OCI-M2 (cell line): ENCODE data around the gene CAPRIN1.

Experiments
- DNase-seq: peaks from one replicate; lab custom pipeline; 2025; ENCODE audit not compliant: unreplicated experiment; lab: John Stamatoyannopoulos, UW

The CAPRIN1 gene

DNA sequence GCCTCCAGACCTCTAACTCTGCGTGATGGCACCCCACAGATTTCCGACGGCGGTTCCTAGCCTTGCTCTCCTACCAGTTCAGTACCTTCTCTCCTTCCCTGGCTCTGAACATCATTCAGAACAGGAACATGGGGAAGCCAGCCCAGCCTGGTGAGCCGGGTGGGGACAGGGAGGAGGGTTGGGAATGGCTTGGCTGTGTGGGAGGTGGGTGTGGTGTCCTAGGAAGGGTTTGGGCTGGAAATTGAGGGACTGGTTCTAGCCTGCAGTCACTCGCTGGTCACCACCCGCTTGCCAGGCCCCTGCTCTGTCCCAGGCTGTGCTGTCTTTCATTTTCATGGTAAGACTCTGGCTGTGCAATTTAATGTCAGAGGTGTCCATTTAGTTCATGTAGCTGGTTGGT is 87.8 kb downstream of the CAPRIN1 start:
- no peak for DNase-seq

DNA sequence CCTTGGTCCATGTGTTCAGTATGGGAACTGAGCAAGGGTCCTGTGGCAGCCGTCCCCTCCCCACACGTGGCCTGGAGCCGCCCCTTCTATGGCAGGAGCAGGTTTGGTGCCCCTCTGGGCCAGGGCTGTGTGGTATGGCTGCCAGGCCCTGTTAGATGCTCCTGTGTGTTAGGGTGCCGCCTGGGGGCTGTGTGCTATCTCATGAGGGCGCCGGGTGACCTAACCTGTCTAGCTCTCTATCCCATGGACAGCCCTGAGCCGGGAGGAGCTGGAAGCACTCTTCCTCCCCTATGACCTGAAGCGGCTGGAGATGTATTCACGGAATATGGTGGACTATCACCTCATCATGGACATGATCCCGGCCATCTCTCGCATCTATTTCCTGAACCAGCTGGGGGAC is 88.6 kb downstream of the CAPRIN1 start:
- no peak for DNase-seq

DNA sequence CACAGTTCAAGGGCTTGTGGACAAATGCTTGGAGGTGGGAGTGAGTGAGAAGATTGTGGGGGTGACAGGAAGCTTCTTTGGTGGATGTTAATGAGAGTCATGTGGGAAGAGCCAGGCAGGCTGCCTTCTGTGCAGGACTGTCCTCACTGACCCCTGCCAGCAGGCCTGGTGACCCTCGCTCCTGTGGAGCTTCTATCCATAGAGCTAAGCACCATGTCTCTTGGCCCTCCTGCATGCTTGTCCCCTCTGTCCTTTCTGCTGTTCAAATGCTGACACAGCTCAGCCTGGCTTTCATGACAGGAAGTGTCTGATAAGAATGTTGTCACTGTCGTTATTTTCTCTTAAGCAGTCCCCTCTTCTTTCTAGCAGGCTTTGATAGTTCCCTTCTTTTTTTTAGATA is 91.5 kb downstream of the CAPRIN1 start:
- DNase-seq, result no peak

DNA sequence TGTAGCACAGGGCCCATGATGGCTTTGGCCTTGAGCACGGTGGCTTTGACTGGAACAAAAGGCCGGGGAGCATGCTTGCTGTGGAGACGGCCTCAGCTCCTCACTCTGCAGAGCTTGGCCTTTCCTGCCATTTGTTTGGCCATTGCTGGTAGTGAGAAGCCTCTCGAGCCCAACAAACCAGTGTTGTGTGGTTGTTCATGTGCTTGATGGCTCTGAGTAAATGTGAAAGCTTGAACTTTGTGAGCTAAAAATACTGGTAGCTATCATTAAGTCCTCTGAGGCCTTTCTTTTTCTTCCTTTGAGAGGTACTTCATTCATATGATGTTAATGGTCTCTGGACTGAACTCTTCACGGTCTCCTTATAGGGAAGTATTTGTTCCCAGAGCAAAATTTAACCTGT is 93.5 kb downstream of the CAPRIN1 start:
- no peak for DNase-seq

DNA sequence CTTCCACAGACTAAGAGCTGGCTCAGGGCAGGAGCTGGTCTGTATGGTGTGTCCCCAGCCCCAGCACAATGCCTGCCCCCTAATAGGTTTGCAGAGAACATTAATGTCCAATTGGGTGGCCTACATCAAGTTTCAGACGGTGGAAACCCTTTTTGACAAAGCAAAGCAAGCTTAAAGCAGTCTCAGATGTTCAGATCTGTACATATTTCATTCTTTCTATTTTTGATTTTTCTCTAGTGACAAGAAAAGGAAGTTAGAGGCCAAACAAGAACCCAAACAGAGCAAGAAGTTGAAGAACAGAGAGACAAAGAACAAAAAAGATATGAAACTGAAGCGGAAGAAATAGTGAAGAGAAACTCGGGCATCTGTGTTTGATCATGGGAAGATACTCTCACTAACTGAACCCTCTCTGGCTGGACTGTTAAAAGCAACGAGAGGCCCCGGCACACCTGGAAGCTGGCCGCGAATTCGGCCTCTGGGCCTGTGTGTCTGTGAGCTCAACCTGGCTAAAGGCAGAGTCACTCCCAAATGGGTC is 94.4 kb downstream of the CAPRIN1 start:
- no peak for DNase-seq

DNA sequence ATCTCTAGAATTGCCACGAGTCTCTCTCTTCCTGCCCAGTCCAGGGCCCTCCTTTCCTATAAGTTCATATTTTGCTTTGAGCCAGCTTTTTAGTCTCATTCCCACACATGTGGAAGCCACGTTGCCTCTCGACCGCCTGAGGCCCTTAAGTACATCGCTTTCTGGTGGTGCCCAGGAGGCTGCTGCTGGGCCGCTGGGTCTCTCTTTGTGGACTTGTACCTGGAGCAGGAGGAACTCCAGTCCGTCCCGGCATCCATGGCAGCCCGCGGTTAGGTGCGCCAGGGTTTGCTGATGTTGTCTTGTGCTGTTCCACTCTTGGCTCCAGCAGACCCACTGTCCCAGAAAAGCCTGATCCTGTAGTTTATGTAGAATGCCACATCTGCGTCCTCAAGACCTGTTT is 94.9 kb downstream of the CAPRIN1 start:
- DNase-seq, result no peak

DNA sequence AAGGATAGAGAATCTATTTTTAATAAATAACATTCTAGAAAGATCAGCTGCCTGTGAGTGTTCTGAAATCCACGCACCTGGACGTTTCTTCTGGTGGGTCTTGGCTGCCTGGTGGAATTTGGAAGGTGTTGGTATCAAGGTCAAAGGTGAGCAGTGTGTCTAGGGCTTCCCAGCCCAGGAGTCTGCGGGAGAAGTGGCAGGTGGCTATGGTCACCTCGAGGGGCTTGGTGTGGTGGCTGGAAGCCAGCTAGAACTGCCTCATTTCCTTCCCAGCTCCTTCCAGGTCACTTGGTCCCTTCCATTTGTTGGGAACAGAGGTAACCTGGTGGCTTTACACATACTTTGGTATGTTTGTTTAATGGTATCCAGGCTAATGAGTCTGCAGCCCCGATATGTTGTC is 95.3 kb downstream of the CAPRIN1 start:
- no peak for DNase-seq

DNA sequence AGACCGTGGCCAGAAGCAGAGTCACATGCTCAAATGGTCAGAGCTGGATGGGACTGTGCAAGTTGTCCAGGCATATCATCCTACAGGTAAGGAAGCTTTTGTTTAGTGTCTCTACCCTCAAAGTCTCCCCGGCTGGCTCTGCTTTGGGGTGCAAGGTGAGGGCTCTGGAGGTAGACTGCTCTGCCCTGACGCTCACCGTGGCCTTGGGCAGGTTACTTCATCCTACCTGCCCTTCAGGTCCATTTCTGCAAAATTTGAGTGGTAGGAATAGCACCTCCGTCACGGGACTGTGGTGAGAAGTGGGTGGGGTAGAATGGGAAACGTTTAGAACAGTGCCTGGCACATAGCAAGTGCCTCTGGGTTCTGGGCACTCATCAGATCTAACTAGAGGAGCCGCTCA is 96.0 kb downstream of the CAPRIN1 start:
- DNase-seq, result no peak

DNA sequence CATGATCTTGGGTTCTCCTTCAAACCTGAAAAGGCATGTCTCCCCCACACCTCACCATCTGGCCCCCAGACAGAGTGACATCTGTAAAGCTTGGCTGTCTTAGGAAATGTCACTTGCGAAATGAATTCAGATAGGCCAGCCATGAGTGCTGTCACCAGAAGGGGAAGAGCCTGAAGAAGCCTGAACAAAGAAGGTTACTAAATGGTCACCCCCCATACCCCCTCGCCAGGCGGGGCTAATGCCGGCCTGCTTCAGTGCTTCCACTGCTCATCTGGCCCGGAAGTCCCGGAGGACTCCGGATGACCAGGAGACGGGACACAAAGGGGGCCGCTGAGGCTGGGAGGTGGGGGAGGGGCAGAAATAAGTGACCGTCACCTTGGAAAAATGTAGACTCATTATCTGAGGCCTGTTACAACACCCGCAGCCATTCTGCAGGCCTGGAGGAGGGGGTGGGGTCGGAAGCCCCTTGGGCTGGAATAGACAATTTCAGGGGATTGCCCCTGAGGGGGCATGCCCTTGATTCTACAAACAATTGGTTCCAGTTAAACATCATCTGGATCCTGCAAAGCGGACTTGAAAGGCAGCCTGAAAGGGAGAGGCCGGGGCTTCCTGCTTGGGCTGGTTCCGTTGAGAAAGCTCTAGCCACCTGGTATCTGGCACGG is 97.1 kb downstream of the CAPRIN1 start:
- no peak for DNase-seq

DNA sequence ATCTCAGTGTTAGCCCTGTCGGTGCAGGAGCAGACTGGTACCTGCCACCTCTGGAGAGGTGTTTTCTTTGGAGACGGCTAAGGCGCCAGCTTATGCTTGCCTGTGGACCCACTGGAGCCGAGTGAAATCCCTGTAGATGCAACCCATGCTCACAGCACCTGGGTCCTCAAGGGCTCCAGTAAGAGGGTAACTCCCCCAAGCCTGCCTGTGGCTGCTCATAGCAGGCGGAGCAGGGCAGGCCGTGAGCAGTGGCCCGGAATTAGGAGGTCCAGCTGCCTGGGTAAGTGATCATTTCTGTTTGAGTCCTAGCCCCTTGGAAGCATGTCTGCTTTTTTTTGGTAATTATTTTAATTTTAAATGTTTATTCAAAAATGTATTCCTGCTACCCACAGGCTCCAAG is 97.7 kb downstream of the CAPRIN1 start:
- DNase-seq, result no peak

DNA sequence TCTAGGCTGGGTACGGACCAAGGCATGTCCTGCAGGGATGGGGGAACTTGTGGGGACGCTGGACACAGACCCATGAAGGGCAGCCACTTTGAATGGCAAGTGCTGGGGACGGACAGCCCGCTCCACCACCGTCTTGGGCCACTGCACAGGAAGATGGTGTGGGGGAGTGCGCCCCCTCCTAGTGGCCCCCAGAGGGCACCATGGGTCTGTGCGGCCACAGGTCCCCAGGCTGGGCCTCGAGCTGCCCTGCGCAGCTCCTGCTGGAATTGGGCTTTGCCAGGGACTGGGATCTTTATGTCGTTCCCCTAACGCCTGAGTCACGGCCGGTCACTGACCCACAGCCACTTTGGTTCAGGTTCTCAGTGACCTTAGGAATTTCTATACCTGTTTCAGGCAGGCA is 98.3 kb downstream of the CAPRIN1 start:
- DNase-seq, result no peak

DNA sequence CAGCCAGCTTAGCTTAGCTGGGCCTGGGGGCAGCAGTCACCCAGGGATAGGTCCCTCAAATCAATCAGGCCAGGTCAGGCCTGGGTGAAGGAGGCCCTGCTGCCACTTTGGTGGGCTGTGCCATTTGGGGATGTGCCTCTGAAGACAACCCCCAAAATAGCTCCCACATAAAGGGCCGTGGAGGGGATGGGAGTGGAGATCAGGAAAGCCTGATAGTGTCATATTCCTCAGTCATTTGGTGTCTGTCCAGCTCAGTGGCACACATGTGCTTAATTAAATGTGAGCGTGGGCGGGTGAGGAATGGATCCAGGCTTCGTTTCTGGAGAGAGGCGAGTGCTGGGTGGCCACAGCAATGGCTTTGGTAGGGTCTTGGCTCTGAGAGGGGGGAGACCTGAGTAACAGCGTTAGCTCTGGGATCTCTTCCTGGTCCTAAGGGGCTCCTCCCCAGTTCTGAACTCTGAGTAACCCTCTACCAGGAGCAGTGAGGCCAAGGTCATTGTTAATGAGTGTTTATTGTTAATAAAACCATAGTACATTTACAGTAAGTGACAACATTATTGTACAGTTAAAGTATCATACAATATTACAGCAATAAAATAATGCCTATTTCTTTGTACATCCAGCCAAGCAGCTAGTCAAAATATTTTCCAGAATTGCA is 99.1 kb downstream of the CAPRIN1 start:
- no peak for DNase-seq
